Smooth muscle cell (in vitro differentiated cells): Measurements from ENCODE around the gene GLP1R. TPM values are rescaled to one million over a fixed set of nuclear protein-coding genes. Genes with fewer than 3 reads are reported as not detected.

Experiments
- DNase-seq: peaks from one replicate; lab custom pipeline; 2025; ENCODE audit not compliant: unreplicated experiment; lab: John Stamatoyannopoulos, UW
- H2AFZ ChIP-seq: fragments of 200-600 bp; sonication (generic); 2 replicates; pipeline ENCODE4 v1.6.0; 2016; ENCODE audit warnings: antibody characterized with exemption, low read depth, mild to moderate bottlenecking
- H3F3A ChIP-seq: fragments of 200-600 bp; sonication (generic); 2 replicates; pipeline ENCODE4 v1.6.0; 2017; ENCODE audit warnings: antibody characterized with exemption, low read depth
- H3K27ac ChIP-seq: fragments of 200-600 bp; sonication (generic); 2 replicates; pipeline ENCODE4 v1.5.1; 2016; ENCODE audit warnings: low read depth, mild to moderate bottlenecking
- H3K27me3 ChIP-seq: fragments of 200-600 bp; sonication (generic); 2 replicates; pipeline ENCODE4 v1.6.1; 2016; ENCODE audit warnings: low read depth, mild to moderate bottlenecking
- H3K36me3 ChIP-seq: fragments of 200-600 bp; sonication (generic); 2 replicates; pipeline ENCODE4 v1.5.1; 2016; ENCODE audit warnings: low read depth
- H3K4me1 ChIP-seq: fragments of 200-600 bp; sonication (generic); 2 replicates; pipeline ENCODE4 v1.5.1; 2016; ENCODE audit warnings: low read depth
- H3K4me2 ChIP-seq: fragments of 200-600 bp; sonication (generic); 2 replicates; pipeline ENCODE4 v1.6.0; 2016; ENCODE audit warnings: mild to moderate bottlenecking
- H3K4me3 ChIP-seq: fragments of 200-600 bp; sonication (generic); 2 replicates; pipeline ENCODE4 v1.5.1; 2016; ENCODE audit warnings: mild to moderate bottlenecking
- H3K79me2 ChIP-seq: fragments of 200-600 bp; sonication (generic); 2 replicates; pipeline ENCODE4 v1.6.0; 2016; ENCODE audit warnings: low read depth, mild to moderate bottlenecking
- H3K9ac ChIP-seq: fragments of 200-600 bp; sonication (generic); 2 replicates; pipeline ENCODE4 v1.6.0; 2016; ENCODE audit warnings: low read depth
- H3K9me3 ChIP-seq: fragments of 200-600 bp; sonication (generic); replicated peaks from 2 replicates; pipeline ENCODE4 v1.5.1; 2016; ENCODE audit warnings: low read depth
- H4K20me1 ChIP-seq: fragments of 200-600 bp; sonication (generic); 2 replicates; pipeline ENCODE4 v1.6.0; 2016; ENCODE audit warnings: low read depth
- CTCF ChIP-seq: fragments of 200-600 bp; sonication (generic); IDR thresholded peaks from 2 replicates; pipeline ENCODE4 v1.5.1; 2017; ENCODE audit warnings: borderline replicate concordance, mild to moderate bottlenecking, antibody characterized with exemption; ENCODE audit not compliant: insufficient read depth, poor library complexity, severe bottlenecking
- WGBS: methylation state at CpG from one replicate; pipeline ENCODE4 v1.1.7; 2016; ENCODE audit warnings: low lambda C conversion rate; 5-methylcytosine and 5-hydroxymethylcytosine counted together
- polyA plus RNA-seq: library from polyadenylated mRNA; unstranded; fragments of >200 nt; fragmentation: Nextera tagmentation; extraction: Ambion mirVana; gene quantifications from 2 replicates; pipeline ENCODE4 v1.2.1, GENCODE V29; 2016
- total RNA-seq: library from RNA; depleted of rRNA; stranded (reverse); fragments of >200 nt; gene quantifications from 2 replicates; pipeline ENCODE4 v1.2.3, GENCODE V29; 2014

GLP1R gene
- total and polyA plus RNA-seq, 2 experiments from 2014 or later: not detected

- no peak overlapping the region for H3K4me3 ChIP-seq
- H3K4me1 ChIP-seq: peaks cover 8% of the 10 kb centered on the region
- TF ChIP-seq CTCF: no peak
- no peaks in the 10 kb centered on the region for H3F3A ChIP-seq
- no peak overlapping the region for H3K4me2 ChIP-seq
- no peak overlapping the region for H3K9ac ChIP-seq
- peaks cover 25% of the 10 kb centered on the region for H3K27me3 ChIP-seq
- WGBS: 75% methylated on average over 5 of the region's 5 CpGs
- no peak for DNase-seq
- H3K79me2 ChIP-seq: no peaks in the 10 kb centered on the region
- no peaks in the 10 kb centered on the region for H3K36me3 ChIP-seq
- H3K27ac ChIP-seq: no peak overlapping the region
- no peaks in the 10 kb centered on the region for H4K20me1 ChIP-seq
- no peaks in the 10 kb centered on the region for H3K9me3 ChIP-seq
- no peak overlapping the region for H2AFZ ChIP-seq
Measured at GRCh38 chr6:39085129-39085797, 36.7 kb downstream of the GLP1R start.

DNA sequence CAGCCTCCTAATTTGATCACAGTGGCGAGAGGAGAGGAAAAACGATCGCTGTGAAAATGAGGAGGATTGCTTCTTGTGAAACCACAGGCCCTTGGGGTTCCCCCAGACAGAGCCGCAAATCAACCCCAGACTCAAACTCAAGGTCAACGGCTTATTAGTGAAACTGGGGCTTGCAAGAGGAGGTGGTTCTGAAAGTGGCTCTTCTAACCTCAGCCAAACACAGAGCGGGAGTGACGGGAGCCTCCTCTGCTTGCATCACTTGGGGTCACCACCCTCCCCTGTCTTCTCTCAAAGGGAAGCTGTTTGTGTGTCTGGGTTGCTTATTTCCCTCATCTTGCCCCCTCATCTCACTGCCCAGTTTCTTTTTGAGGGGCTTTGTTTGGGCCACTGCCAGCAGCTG, 37.7 kb downstream of the GLP1R start:
- no peaks in the 10 kb centered on the region for H4K20me1 ChIP-seq
- no peak for TF ChIP-seq CTCF
- no peak overlapping the region for H2AFZ ChIP-seq
- H3K79me2 ChIP-seq: no peaks in the 10 kb centered on the region
- DNase-seq: no peak
- H3K9me3 ChIP-seq: no peaks in the 10 kb centered on the region
- no peaks in the 10 kb centered on the region for H3K36me3 ChIP-seq
- peaks cover 8% of the 10 kb centered on the region for H3K4me1 ChIP-seq
- no peak overlapping the region for H3K9ac ChIP-seq
- H3K27me3 ChIP-seq: peaks cover 33% of the 10 kb centered on the region
- no peaks in the 10 kb centered on the region for H3F3A ChIP-seq
- H3K27ac ChIP-seq: no peak overlapping the region
- H3K4me2 ChIP-seq: no peak overlapping the region
- WGBS: 91% methylated on average over 7 of the region's 7 CpGs
- no peak overlapping the region for H3K4me3 ChIP-seq

DNA sequence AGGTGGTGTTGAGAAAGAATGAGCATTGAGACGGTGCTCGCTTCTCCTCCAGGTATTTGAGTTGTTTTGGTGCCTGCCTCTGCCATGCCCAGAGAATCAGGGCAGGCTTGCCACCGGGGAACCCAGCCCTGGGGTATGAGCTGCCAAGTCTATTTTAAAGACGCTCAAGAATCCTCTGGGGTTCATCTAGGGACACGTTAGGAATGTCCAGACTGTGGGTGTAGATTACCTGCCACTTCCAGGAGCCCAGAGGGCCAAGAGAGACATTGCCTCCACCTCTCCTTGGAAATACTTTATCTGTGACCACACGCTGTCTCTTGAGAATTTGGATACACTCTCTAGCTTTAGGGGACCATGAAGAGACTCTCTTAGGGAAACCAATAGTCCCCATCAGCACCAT, 38.1 kb downstream of the GLP1R start:
- Histone ChIP-seq H3K4me1 (peaks cover 8% of the 10 kb centered on the region), H2AFZ (no peak overlapping the region), H3K36me3 (no peaks in the 10 kb centered on the region), H3K79me2 (no peaks in the 10 kb centered on the region), H3K9me3 (no peaks in the 10 kb centered on the region), H4K20me1 (no peaks in the 10 kb centered on the region), H3F3A (no peaks in the 10 kb centered on the region), H3K4me2 (no peak overlapping the region), H3K27me3 (peaks cover 35% of the 10 kb centered on the region), H3K9ac (no peak overlapping the region), H3K27ac (no peak overlapping the region), H3K4me3 (no peak overlapping the region)
- no peak for TF ChIP-seq CTCF
- WGBS: 87% methylated on average over 6 of the region's 6 CpGs
- no peak for DNase-seq

GRCh38 chr6:39087197-39087596, 38.6 kb downstream of the GLP1R start:
- DNase-seq: no peak
- Histone ChIP-seq H2AFZ (no peak overlapping the region), H4K20me1 (no peaks in the 10 kb centered on the region), H3K27ac (no peak overlapping the region), H3K27me3 (peaks cover 40% of the 10 kb centered on the region), H3K9me3 (no peaks in the 10 kb centered on the region), H3K79me2 (no peaks in the 10 kb centered on the region), H3K36me3 (no peaks in the 10 kb centered on the region), H3K4me1 (peaks cover 8% of the 10 kb centered on the region), H3K4me3 (no peak overlapping the region), H3K4me2 (no peak overlapping the region), H3F3A (no peaks in the 10 kb centered on the region), H3K9ac (no peak overlapping the region)
- TF ChIP-seq CTCF: no peak
- WGBS: 79% methylated on average over 7 of the region's 7 CpGs
